Measurements from ENCODE around the gene GZMM. TPM values are rescaled to one million over a fixed set of nuclear protein-coding genes. Genes with fewer than 3 reads are reported as not detected.

The GZMM gene
- polyA plus RNA-seq, 1 experiment = not detected

DNA sequence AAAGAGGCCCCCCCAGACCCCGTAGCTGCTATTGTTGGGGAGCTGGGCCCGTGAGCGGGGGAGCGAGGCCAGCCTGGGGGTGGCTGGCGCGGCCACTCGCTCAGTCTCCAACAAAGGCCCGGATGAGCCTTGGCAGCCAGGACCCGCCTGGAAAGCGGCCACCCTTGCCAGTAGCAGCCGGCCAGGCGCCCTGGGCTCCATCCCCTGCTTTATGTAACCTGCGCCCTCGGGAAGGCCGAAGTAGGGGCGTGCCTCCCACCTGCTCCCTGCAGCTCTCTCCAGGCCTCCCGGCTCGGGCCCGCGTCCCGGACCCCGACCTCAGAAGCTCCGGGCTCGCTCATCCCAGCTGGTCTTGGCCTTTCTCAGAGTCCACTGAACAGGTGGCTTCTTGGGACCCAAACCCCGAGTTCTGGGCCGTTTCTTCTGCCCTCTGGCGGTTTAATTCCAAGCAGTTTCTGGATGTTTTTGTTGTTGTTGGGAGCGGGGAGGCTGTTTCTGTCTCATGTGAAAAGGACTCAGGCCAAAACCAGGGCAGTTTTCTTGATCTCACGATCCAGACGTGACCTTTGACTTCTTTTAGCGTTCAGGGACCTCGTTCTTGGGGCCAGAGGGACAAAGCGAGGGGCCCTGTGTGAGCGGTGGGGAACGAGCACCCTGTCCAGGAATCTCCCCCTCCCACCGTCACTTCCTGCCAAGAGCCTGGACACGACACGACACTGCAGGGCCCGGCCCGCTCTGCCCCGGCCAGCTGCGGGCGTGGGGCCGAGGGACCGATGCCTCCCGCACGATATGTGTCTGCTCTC is 11.1 kb upstream of the GZMM start:
- TF ChIP-seq, protein P1, sequence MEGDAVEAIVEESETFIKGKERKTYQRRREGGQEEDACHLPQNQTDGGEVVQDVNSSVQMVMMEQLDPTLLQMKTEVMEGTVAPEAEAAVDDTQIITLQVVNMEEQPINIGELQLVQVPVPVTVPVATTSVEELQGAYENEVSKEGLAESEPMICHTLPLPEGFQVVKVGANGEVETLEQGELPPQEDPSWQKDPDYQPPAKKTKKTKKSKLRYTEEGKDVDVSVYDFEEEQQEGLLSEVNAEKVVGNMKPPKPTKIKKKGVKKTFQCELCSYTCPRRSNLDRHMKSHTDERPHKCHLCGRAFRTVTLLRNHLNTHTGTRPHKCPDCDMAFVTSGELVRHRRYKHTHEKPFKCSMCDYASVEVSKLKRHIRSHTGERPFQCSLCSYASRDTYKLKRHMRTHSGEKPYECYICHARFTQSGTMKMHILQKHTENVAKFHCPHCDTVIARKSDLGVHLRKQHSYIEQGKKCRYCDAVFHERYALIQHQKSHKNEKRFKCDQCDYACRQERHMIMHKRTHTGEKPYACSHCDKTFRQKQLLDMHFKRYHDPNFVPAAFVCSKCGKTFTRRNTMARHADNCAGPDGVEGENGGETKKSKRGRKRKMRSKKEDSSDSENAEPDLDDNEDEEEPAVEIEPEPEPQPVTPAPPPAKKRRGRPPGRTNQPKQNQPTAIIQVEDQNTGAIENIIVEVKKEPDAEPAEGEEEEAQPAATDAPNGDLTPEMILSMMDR (IDR thresholded peaks at IDR 0.05; ENCODE audit: low read depth, low read length) = peak; percentile 68
- POLR2A ChIA-PET = interaction anchor here (1.2 to 2.2 kb wide), 3 partner anchors 39 to 43 kb away, joined by 5 to 8 read pairs (median 6); partner anchors contain the start of gene BSG
- peak overlapping the region; percentile 82 for H3K4me3 ChIP-seq (ENCODE audit: low read depth, low read length)
- H3K27me3 ChIP-seq (ENCODE audit: control insufficient read depth, insufficient read depth, low read length) = no peaks in the 10 kb centered on the region
- DNase-seq (ENCODE audit: low read depth, low spot score) = no peak
- H3K9me3 ChIP-seq (ENCODE audit: control insufficient read depth, insufficient read depth, low read length) = peaks cover 4% of the 10 kb centered on the region; the same call in 1 of the 2 replicates
- CTCF ChIA-PET = interaction anchor here (0.6 to 4.2 kb wide), 8 partner anchors 22 to 1516 kb away, joined by 3 to 29 read pairs (median 3); no protein-coding TSS in a partner anchor
- H3K27ac ChIP-seq (ENCODE audit: low read depth, low read length) = peak overlapping the region; percentile 70

DNA sequence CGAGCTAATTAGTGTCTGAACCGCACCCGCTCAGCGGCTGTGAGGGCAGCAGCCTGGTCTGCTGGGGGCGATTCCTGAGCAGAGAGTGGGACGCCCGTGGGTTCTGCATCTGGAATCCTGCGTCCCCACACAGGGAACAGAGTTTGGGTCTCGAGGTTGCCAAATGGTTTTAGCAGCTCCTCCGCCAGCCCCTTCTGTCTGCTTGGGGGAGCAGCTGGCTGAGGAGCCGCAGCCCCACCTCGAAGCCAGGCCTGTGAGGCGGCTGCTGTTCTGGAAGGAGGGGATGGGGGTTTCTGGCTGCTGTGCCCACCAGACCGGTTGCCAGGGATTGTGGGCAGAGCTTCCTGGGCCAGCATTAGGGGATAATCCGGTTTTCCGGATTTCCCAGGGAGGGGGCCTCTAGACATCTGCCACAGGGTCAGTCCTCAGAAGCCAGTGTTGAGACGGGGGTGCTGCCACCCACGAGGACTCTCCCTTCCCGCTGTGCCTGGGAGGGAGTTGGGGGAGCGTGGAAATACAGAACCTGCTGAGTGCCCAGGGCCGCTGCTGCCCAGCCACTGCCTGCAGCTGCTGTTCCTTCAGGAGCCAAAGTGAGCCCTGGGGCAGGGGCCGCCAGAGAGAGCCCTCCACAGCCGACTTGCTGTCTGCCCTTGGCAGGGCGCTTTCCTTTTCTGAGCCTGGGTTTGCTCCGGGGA is 10.3 kb upstream of the GZMM start:
- DNase-seq (ENCODE audit: low read depth, low spot score) = no peak
- POLR2A ChIA-PET = interaction anchor here (1.2 to 2.2 kb wide), 2 partner anchors 39 to 42 kb away, joined by 5 to 8 read pairs; partner anchors contain the start of gene BSG
- Histone ChIP-seq H3K9me3 (ENCODE audit: control insufficient read depth, insufficient read depth, low read length) (peaks cover 3% of the 10 kb centered on the region; the same call in 1 of the 2 replicates), H3K4me3 (ENCODE audit: low read depth, low read length) (peak overlapping the region; percentile 82), H3K27ac (ENCODE audit: low read depth, low read length) (peak overlapping the region; percentile 70), H3K27me3 (ENCODE audit: control insufficient read depth, insufficient read depth, low read length) (no peaks in the 10 kb centered on the region)
- TF ChIP-seq, protein P1 (IDR thresholded peaks at IDR 0.05; ENCODE audit: low read depth, low read length) = no peak
- CTCF ChIA-PET = interaction anchor here (0.6 to 4.2 kb wide), 4 partner anchors 23 to 1515 kb away, joined by 3 to 29 read pairs (median 4); no protein-coding TSS in a partner anchor

DNA sequence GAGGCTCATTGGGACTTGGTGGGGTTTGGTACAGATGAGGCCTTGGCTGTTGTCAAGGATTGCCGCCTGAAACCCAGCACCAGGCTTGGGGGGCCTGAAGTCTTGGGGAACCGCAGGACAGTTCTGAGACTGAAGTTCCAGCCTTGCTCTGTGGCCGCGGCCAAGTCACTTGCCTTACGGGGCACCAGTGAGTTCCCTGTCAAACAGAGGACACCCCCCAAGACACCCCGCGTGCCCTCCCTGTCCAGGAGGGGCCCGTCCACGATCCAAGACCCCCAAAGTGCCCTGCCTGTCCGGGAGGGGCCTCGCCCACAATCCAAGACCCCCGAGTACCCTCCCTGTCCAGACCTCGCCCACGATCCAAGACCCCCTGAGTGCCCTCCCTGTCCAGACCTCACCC is 9.8 kb upstream of the GZMM start:
- POLR2A ChIA-PET = no interaction called here
- Histone ChIP-seq H3K9me3 (ENCODE audit: control insufficient read depth, insufficient read depth, low read length) (no peaks in the 10 kb centered on the region; the same call in 1 of the 2 replicates), H3K4me3 (ENCODE audit: low read depth, low read length) (peak overlapping the region; percentile 82), H3K27me3 (ENCODE audit: control insufficient read depth, insufficient read depth, low read length) (no peaks in the 10 kb centered on the region), H3K27ac (ENCODE audit: low read depth, low read length) (no peak overlapping the region)
- CTCF ChIA-PET = no interaction called here
- TF ChIP-seq, protein P1 (IDR thresholded peaks at IDR 0.05; ENCODE audit: low read depth, low read length) = no peak
- no peak for DNase-seq (ENCODE audit: low read depth, low spot score)

GRCh38 chr19:535017-535835 is 8.6 kb upstream of the GZMM start:
- ChIA-PET POLR2A (no interaction called here), CTCF (no interaction called here)
- no peaks in the 10 kb centered on the region for H3K27me3 ChIP-seq (ENCODE audit: control insufficient read depth, insufficient read depth, low read length)

More at GRCh38 chr19:535017-535835, 8.6 kb upstream of the GZMM start:
- Histone ChIP-seq H3K4me3 (ENCODE audit: low read depth, low read length) (no peak overlapping the region), H3K27ac (ENCODE audit: low read depth, low read length) (no peak overlapping the region), H3K9me3 (ENCODE audit: control insufficient read depth, insufficient read depth, low read length) (no peaks in the 10 kb centered on the region; the same call in 1 of the 2 replicates)
- DNase-seq (ENCODE audit: low read depth, low spot score) = no peak
- TF ChIP-seq, protein P1 (IDR thresholded peaks at IDR 0.05; ENCODE audit: low read depth, low read length) = no peak

Measured in AG04450 (cell line).